HL-60 (cell line): ENCODE results near the gene ECE2.
"Not testable (repeated sequence)": the region's sequence is repeated elsewhere in the genome, so short reads cannot be mapped to it uniquely, and the experiment has no call there.

ENCODE experiments used
- DNase-seq, 2 experiments: peaks; one replicate each; pipeline ENCODE4 v3.0.0-alpha.2; 2010 to 2020; ENCODE audit warnings: low read depth in 1 of 2, low spot score in 1 of 2
- H3K27ac ChIP-seq: fragments of 250-450 bp; sonication (Bioruptor Pico); replicated peaks from 2 replicates; pipeline ENCODE4 v1.5.1; 2020; ENCODE audit warnings: mild to moderate bottlenecking, moderate library complexity
- H3K27me3 ChIP-seq: fragments of 250-450 bp; sonication (Bioruptor Pico); 2 replicates; pipeline ENCODE4 v1.5.1; 2021; ENCODE audit warnings: mild to moderate bottlenecking, moderate library complexity; ENCODE audit not compliant: insufficient read depth, poor library complexity, severe bottlenecking
- H3K4me3 ChIP-seq: replicated peaks from 2 replicates; pipeline ENCODE4 v1.5.1; 2011; ENCODE audit warnings: mild to moderate bottlenecking, control low read depth, low read length; ENCODE audit not compliant: insufficient read depth
- CTCF ChIP-seq: IDR thresholded peaks from one replicate; pipeline ENCODE4 v1.5.1; 2011; ENCODE audit warnings: low read length, control low read depth, inconsistent platforms; ENCODE audit not compliant: insufficient read depth
- GABPA ChIP-seq: IDR thresholded peaks from 2 replicates; pipeline ENCODE4 v1.6.1; 2012; ENCODE audit warnings: low read depth
- POLR2AphosphoS5 ChIP-seq: IDR thresholded peaks from 2 replicates; pipeline ENCODE4 v1.6.1; 2012; ENCODE audit warnings: low read depth
- REST ChIP-seq: IDR thresholded peaks from 2 replicates; pipeline ENCODE4 v1.6.1; 2012; ENCODE audit warnings: low read depth; ENCODE audit not compliant: insufficient replicate concordance
- SPI1 ChIP-seq: IDR thresholded peaks from 2 replicates; pipeline ENCODE4 v1.6.1; 2012; ENCODE audit warnings: low read depth, mild to moderate bottlenecking, borderline replicate concordance

Gene ECE2

GRCh38 chr3:184337981-184338380, 62.2 kb downstream of the ECE2 start:
- no peak overlapping the region for H3K27ac ChIP-seq
- no peaks in the 10 kb centered on the region for H3K27me3 ChIP-seq
- DNase-seq: no peak
- no peak overlapping the region for H3K4me3 ChIP-seq
- TF ChIP-seq POLR2AphosphoS5 (no peak), GABPA (no peak), CTCF (no peak), REST (no peak), SPI1 (no peak)

GRCh38 chr3:184338511-184338945, 62.7 kb downstream of the ECE2 start:
- no peaks in the 10 kb centered on the region for H3K27me3 ChIP-seq
- TF ChIP-seq GABPA: no peak
- no peak for TF ChIP-seq REST
- TF ChIP-seq CTCF: no peak
- no peak for TF ChIP-seq SPI1
- TF ChIP-seq POLR2AphosphoS5: no peak
- no peak overlapping the region for H3K4me3 ChIP-seq
- no peak overlapping the region for H3K27ac ChIP-seq
- no peak for DNase-seq

- DNase-seq: no peak
- no peak overlapping the region for H3K27ac ChIP-seq
- no peak overlapping the region for H3K4me3 ChIP-seq
- H3K27me3 ChIP-seq: no peaks in the 10 kb centered on the region
- TF ChIP-seq CTCF: no peak
- TF ChIP-seq REST: no peak
- TF ChIP-seq GABPA: no peak
- TF ChIP-seq POLR2AphosphoS5: no peak
- no peak for TF ChIP-seq SPI1
Measured at GRCh38 chr3:184339001-184339400, 63.2 kb downstream of the ECE2 start.

- not testable (repeated sequence) for H3K27ac ChIP-seq, DNase-seq, H3K4me3 ChIP-seq, H3K27me3 ChIP-seq
Measured at GRCh38 chr3:184339451-184340135, 63.8 kb downstream of the ECE2 start.
